Caco-2 (cell line): Measurements from ENCODE around the gene ZEB2. TPM values are rescaled to one million over a fixed set of nuclear protein-coding genes. Genes with fewer than 3 reads are reported as not detected.

Experiments
- BruUV-seq: library from RNA; stranded (reverse); fragments of 400-500 nt; replicated peaks from 2 replicates; lab custom pipeline; 2021; lab: Mats Ljungman, UMichigan
- CTCF ChIA-PET: fragments of 300-600 bp; sonication (Branson Sonifier 250); formaldehyde crosslinking; loops from one replicate; lab custom pipeline; 2022; ENCODE audit warnings: antibody characterized with exemption; lab: Charles Lee
- POLR2A ChIA-PET: fragments of 300-600 bp; sonication (Branson Sonifier 250); formaldehyde crosslinking; loops from one replicate; lab custom pipeline; 2022; ENCODE audit warnings: antibody characterized with exemption; lab: Charles Lee
- DNase-seq, 2 experiments: peaks; one replicate each; pipeline versions ENCODE4 v3.0.0 to v3.0.0-alpha.2; 2020 to 2022
- H3K27me3 ChIP-seq: replicated peaks from 2 replicates; pipeline ENCODE4 v1.6.0; 2011; ENCODE audit warnings: low read length; ENCODE audit not compliant: control insufficient read depth, insufficient read depth
- H3K36me3 ChIP-seq: 2 replicates; pipeline ENCODE4 v1.5.1; 2011; ENCODE audit warnings: low read length; ENCODE audit not compliant: control insufficient read depth, insufficient read depth
- H3K4me1 ChIP-seq: fragments of 250-450 bp; sonication (Bioruptor Pico); 2 replicates; pipeline ENCODE4 v1.5.1; 2020; ENCODE audit warnings: mild to moderate bottlenecking
- H3K4me3 ChIP-seq: 2 replicates; pipeline ENCODE4 v1.5.1; 2011; ENCODE audit warnings: low read depth, mild to moderate bottlenecking, control low read depth, low read length
- H3K9me3 ChIP-seq: fragments of 250-450 bp; sonication (Bioruptor Pico); 2 replicates; pipeline ENCODE4 v1.5.1; 2020; ENCODE audit warnings: mild to moderate bottlenecking, moderate library complexity
- H3K27ac Mint-ChIP-seq: one replicate; pipeline ENCODE4 v1.8.0; 2022; ENCODE audit warnings: mixed read lengths; ENCODE audit not compliant: unreplicated experiment
- H3K27me3 Mint-ChIP-seq: one replicate; pipeline ENCODE4 v1.8.0; 2022; ENCODE audit warnings: mixed read lengths; ENCODE audit not compliant: insufficient read depth, unreplicated experiment
- H3K36me3 Mint-ChIP-seq: one replicate; pipeline ENCODE4 v1.8.0; 2022; ENCODE audit warnings: mild to moderate bottlenecking, mixed read lengths; ENCODE audit not compliant: insufficient read depth, unreplicated experiment
- H3K4me1 Mint-ChIP-seq: one replicate; pipeline ENCODE4 v1.8.0; 2022; ENCODE audit warnings: low read depth, mixed read lengths; ENCODE audit not compliant: unreplicated experiment
- H3K4me3 Mint-ChIP-seq: one replicate; pipeline ENCODE4 v1.8.0; 2022; ENCODE audit warnings: mild to moderate bottlenecking, moderate library complexity, mixed read lengths; ENCODE audit not compliant: unreplicated experiment
- H3K9me3 Mint-ChIP-seq: one replicate; pipeline ENCODE4 v1.8.0; 2022; ENCODE audit warnings: mixed read lengths; ENCODE audit not compliant: unreplicated experiment
- intact Hi-C: fragments of 100-400 bp; cut with micrococcal nuclease; formaldehyde crosslinking; loops from one replicate; pipeline ENCODE4 v1.10.0; 2022; ENCODE audit not compliant: unreplicated experiment
- total RNA-seq: library from RNA; stranded (reverse); gene quantifications from 2 replicates; pipeline ENCODE4 v1.2.3, GENCODE V29; 2022
- TF ChIP-seq, protein P1 (sequence below), 2 experiments: fragments of 200-600 bp in 1 of 2; IDR thresholded peaks; 1 replicate in 1 of 2; 2 replicates in 1 of 2; pipeline versions ENCODE4 v1.5.1 to v1.8.0; 2011 to 2022; ENCODE audit warnings: antibody characterized with exemption in 1 of 2, control low read depth in 1 of 2, inconsistent platforms in 1 of 2, low read depth in 1 of 2, low read length in 1 of 2, mild to moderate bottlenecking in 1 of 2, moderate library complexity in 1 of 2; ENCODE audit not compliant: insufficient read depth in 1 of 2, severe bottlenecking in 1 of 2, unreplicated experiment in 1 of 2

ZEB2 gene
- total RNA-seq, 1 experiment from 2014 or later: not detected

DNA sequence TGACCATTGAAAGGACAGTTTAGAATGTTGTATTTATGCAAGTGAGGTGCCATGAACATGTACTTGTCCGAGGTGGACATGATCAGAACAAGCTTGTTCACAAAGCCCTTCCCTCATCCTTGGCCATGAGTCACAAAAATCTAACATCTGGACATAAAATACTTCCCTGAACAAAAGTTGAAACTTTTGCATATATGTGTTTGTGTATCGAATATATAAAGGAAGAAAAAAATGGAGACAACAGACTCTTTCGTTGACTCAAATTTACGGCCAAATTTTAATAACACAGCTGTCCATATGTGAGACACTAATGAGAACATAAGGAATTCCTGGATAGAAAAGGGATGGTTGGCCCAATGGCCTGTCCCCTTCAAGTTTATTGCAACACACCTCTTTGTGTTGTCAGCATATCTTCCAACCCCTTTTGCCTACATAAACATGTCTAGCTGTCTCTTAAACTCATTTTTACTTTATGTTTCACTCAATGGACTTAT, 19.4 kb upstream of the ZEB2 start:
- no peaks in the 10 kb centered on the region for H3K9me3 Mint-ChIP-seq
- Histone ChIP-seq H3K4me1 (no peaks in the 10 kb centered on the region), H3K27me3 (no peaks in the 10 kb centered on the region), H3K36me3 (no peaks in the 10 kb centered on the region), H3K4me3 (no peak overlapping the region), H3K9me3 (no peaks in the 10 kb centered on the region)
- no peak overlapping the region for H3K27ac Mint-ChIP-seq
- H3K36me3 Mint-ChIP-seq: no peaks in the 10 kb centered on the region
- H3K4me1 Mint-ChIP-seq: no peaks in the 10 kb centered on the region
- peaks cover 8% of the 10 kb centered on the region for H3K27me3 Mint-ChIP-seq
- intact Hi-C loops: no loop called here
- ChIA-PET POLR2A (no interaction called here), CTCF (interaction anchor here (0.6 kb wide), 1 partner anchor 22 kb away, joined by 3 read pairs; no protein-coding TSS in a partner anchor)
- TF ChIP-seq, protein P1, sequence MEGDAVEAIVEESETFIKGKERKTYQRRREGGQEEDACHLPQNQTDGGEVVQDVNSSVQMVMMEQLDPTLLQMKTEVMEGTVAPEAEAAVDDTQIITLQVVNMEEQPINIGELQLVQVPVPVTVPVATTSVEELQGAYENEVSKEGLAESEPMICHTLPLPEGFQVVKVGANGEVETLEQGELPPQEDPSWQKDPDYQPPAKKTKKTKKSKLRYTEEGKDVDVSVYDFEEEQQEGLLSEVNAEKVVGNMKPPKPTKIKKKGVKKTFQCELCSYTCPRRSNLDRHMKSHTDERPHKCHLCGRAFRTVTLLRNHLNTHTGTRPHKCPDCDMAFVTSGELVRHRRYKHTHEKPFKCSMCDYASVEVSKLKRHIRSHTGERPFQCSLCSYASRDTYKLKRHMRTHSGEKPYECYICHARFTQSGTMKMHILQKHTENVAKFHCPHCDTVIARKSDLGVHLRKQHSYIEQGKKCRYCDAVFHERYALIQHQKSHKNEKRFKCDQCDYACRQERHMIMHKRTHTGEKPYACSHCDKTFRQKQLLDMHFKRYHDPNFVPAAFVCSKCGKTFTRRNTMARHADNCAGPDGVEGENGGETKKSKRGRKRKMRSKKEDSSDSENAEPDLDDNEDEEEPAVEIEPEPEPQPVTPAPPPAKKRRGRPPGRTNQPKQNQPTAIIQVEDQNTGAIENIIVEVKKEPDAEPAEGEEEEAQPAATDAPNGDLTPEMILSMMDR (IDR thresholded peaks at IDR 0.05; ENCODE audit: insufficient read depth in 1 of 2, low read depth in 1 of 2, low read length in 1 of 2, severe bottlenecking in 1 of 2, unreplicated experiment in 1 of 2): no peak
- DNase-seq: no peak
- H3K4me3 Mint-ChIP-seq: no peak overlapping the region
- BruUV-seq: no TSS peak

DNA sequence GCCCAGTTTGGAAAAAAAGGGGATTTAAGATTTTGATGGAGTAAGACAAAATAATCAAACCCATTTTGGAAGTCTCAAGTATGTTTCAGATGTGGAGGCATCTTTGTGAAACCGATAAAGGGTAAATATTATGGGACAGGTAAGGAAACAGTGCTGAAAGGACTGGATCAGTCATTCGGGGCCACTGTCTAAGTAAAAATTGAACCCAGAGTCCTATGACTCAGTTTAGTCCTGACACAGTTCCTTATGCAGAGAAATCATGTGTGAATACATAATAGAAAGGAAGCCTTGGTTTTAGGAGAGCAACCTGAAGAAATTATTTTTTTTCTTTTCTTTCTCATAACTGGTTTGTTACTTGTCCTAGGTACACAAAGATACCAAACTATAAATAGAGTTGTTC, 15.4 kb upstream of the ZEB2 start:
- no TSS peak for BruUV-seq
- TF ChIP-seq, protein P1 (IDR thresholded peaks at IDR 0.05; ENCODE audit: insufficient read depth in 1 of 2, low read depth in 1 of 2, low read length in 1 of 2, severe bottlenecking in 1 of 2, unreplicated experiment in 1 of 2): no peak
- DNase-seq: no peak
- POLR2A ChIA-PET: no interaction called here
- intact Hi-C loops: no loop called here
- Histone ChIP-seq H3K4me3 (no peak overlapping the region), H3K36me3 (no peaks in the 10 kb centered on the region), H3K4me1 (no peaks in the 10 kb centered on the region), H3K9me3 (no peaks in the 10 kb centered on the region), H3K27me3 (no peaks in the 10 kb centered on the region)
- H3K27me3 Mint-ChIP-seq: peaks cover 7% of the 10 kb centered on the region
- CTCF ChIA-PET: no interaction called here
- H3K9me3 Mint-ChIP-seq: no peaks in the 10 kb centered on the region
- no peaks in the 10 kb centered on the region for H3K4me1 Mint-ChIP-seq
- H3K36me3 Mint-ChIP-seq: no peaks in the 10 kb centered on the region
- H3K27ac Mint-ChIP-seq: no peak overlapping the region
- H3K4me3 Mint-ChIP-seq: no peak overlapping the region

DNA sequence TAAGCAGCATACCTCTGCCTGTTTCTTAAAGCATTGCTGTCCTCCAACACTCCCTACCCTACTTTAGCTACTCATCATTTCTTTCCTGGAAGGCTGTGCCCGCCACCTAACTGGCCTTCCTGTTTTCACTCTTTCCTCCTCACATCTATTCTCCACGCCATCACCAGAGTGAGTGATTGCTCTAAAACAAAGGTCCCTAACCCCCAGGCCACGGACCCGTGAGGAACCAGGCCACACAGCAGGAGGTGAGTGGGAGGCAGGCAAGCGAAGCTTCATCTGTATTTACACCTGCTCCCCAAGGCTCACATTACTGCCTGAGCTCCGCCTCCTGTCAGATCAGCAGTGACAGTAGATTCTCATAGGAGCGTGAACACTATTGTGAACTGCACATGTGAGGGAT, 13.3 kb upstream of the ZEB2 start:
- no peaks in the 10 kb centered on the region for H3K27me3 ChIP-seq
- Mint-ChIP-seq H3K27me3 (peaks cover 12% of the 10 kb centered on the region), H3K9me3 (no peaks in the 10 kb centered on the region), H3K4me3 (no peak overlapping the region), H3K4me1 (no peaks in the 10 kb centered on the region), H3K27ac (no peak overlapping the region), H3K36me3 (no peaks in the 10 kb centered on the region)
- CTCF ChIA-PET: no interaction called here
- POLR2A ChIA-PET: no interaction called here
- TF ChIP-seq, protein P1 (IDR thresholded peaks at IDR 0.05; ENCODE audit: insufficient read depth in 1 of 2, low read depth in 1 of 2, low read length in 1 of 2, severe bottlenecking in 1 of 2, unreplicated experiment in 1 of 2): no peak
- H3K9me3 ChIP-seq: no peaks in the 10 kb centered on the region
- no peak for DNase-seq
- H3K4me1 ChIP-seq: no peaks in the 10 kb centered on the region
- no peaks in the 10 kb centered on the region for H3K36me3 ChIP-seq
- H3K4me3 ChIP-seq: no peak overlapping the region
- intact Hi-C loops: no loop called here
- BruUV-seq: no TSS peak
